ENCODE data around the gene STEEP1.
"Not testable (repeated sequence)": the region's sequence is repeated elsewhere in the genome, so short reads cannot be mapped to it uniquely, and the experiment has no call there.

STEEP1 gene

DNA sequence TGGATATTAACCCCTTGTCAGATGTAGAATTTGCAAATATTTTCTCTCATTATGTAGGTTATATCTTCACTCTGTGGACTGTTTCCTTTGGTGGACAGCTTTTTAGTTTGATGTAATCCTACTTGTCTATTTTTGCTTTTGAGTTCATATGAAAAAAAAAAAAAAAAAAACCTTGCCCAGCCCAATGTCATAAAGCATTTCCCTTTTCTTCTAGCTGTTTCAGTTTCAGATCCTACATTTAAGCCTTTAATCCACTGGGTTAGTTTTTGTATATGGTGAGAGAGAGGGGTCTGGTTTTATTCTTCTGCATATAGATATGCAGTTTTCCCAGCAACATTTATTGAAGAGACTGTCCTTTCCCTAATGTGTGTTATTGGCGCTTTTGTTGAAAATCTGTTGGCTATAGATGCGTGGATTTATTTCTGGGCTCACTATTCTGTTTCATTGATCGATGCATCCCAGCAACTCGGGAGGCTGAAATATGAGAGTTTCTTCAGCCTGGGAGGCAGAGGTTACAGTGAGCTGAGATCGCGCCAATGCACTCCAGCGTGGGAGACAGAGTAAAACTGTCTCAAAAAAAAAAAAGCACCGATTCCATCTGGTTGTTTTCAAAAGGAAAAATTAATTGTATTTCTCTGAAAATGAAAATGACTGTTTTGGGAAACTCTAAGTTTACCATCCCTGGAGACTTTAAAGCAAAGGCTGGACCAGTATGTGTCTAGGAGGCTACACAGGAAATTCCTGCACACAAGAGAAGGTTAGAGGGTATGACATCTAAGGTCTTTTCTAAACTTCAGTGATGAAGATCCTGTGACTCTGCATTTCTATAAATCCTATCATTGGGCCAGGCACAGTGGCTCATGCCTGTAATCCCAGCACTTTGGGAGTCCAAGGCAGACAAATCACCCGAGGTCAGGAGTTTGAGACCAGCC is 35.6 kb downstream of the STEEP1 start:
- no peak for DNase-seq (ENCODE audit: low read depth)

DNA sequence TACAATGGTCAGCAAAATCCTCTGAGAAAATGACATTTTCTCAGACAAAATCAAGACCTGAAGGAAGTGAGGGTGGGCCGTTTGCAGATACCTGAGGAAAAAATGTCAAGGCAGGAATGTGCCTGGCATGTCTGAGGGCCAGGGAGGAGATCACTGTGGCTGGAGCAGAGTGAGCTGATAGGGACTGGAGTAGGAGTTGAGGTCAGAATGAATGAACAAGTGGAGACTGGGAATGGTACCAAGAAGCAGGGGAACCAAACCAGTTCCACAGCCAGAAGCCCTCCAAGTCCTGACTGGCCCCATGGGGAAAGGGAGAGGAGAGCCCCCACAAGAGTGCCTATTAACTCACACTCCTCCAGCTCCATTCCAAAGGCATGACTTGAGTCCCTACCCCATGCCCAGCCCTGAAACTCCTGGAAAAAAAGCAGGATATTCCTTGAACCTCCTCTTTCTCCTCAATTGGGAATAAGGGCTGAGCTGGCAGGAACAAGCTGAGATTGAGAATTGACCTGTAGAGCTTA is 41.5 kb downstream of the STEEP1 start:
- DNase-seq (ENCODE audit: low read depth), result no peak

DNA sequence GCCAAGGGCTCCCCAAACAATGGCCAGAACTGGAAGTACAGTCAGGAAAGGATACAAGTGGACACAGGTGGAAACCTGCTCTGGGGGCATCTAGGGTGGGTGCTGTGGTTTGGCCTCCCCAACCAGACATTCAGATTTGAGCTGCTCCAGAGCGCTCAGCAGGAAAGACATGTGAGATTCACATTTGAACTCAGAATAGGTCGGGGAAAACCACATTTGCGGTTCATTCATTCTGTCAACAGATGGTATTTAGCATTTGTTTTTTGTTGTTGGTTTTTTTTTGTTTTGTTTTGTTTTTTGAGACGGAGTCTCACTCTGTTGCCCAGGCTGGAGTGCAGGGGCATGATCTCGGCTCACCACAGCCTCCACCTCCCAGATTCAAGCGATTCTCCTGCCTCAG is 44.0 kb downstream of the STEEP1 start:
- no peak for DNase-seq (ENCODE audit: low read depth)

DNA sequence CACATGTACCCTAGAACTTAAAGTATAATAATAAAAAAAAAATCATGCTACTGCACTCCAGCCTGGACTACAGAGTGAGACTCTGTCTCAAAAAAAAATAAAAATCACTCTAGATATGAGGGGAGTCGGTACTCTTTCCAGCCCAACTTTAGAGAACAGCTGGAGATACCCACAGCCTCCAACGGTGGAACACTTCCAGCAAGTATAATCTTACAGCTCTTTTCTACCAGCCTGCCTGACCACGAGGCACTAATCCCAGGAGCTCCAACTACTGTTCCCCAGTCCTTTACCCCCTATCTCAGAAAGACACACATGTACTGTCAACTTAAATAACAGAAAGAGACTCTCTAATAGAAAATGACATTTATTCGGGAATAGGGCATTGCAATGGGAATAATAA is 46.8 kb downstream of the STEEP1 start:
- no peak for DNase-seq (ENCODE audit: low read depth)

DNA sequence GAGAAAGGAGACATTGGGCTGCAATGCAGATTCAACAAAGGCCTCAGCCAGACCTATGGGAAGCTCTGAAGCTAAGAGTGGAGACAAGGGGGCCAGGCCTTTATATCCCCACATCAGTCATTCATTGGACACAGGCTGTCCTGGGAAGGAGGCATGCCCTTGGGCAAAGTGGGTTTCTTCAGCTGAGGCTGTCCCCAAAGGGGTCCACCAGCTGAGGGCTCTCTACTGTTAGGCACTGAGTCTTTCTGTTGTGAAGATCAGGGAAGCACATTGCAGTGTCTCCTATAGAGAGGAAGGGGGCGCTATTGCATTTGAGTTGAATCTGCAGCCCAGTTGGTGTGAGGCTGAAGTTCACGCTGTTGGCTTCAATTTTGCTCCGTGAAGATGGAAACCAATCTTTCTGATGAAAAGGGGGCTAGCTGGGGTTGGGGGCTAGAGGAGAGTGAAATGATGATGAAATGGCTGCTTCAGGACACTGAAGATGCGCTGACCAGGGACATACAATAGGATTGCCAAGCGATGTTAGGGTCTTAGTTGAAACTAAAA is 49.0 kb downstream of the STEEP1 start:
- peak; percentile 20 for DNase-seq (ENCODE audit: low read depth)

DNA sequence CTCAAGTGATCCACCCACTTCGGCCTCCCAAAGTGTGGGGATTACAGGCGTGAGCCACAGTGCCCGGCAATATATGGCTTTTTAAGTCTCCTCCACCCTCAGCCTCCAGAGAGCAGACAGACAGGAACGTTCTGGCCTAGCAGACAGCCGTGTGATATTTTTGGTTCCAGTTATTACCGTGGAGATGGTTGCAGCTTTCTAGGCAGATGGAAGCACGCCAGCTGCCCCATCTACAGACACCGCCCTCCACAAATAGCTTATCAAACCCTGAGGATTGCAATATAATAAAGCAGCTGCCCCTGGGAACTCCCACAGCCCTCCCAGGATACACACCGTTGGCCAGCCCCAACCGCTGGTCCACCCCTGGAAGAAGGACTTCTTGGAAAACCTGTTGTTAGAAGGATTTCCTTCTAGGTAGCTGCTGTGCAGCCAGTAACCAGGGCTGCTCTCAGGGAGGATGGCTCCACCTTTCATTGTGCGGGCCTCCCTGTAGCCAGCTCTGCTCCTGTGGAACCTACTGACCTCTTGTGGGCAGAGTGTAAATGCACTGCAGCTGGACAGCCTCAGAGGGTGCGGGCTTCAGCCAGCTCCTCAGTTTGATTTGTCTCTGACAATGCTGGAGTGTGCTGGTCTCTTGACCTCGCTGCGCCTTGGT is 52.9 kb downstream of the STEEP1 start:
- DNase-seq (ENCODE audit: low read depth), result peak; percentile 11

DNA sequence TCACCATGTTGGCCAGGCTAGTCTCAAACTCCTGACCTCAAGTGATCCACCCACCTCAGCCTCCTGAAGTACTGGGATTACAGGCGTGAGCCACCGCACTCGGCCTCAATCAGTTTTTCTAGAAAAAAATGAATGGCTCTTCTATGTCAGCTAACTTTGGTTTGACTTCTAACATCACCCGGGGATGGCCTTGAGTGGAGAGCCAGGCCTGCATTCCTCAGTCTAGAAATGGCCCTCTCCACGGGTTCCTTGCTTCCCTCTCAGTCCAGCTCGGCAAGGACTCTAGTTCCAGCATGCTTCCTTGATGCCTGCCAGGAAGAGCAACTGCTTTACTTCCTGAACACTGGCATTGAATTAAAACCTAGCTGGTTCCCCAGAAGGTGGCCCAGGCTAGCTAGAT is 58.0 kb downstream of the STEEP1 start:
- DNase-seq (ENCODE audit: low read depth), result no peak

DNA sequence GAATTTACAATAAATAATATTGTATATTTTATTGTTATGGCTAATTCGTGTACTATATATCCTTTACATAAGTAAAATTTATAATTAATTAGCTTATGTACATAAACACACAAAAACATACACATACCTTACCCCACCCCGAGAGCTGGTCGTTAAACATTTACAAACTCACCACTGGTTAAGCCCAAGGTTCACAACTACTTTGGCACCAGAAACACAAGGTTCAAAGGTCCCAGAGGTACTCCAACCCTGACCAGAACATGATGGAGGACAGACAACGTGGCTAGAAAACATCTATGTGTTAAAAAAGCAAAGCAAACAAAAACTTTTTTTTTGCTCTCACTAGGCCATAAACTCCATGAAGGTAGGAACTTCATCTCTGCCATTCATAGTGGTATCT is 59.3 kb downstream of the STEEP1 start:
- no peak for DNase-seq (ENCODE audit: low read depth)

DNA sequence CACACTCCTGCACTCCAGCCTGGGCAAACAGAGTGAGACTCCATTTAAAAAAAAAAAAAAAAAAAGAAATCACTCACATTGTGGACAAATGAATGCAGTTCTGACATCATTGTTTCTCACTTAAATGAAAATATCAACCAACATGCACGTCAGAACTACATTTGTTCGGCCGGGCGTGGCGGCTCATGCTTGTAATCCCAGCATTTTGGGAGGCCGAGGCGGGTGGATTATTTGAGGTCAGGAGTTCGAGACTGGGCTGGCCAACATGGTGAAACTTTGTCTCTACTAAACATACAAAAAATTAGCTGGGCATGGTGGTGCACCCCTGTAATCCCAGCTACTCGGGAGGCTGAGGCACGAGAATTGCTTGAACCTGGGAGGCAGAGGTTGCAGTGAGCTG is 60.1 kb downstream of the STEEP1 start:
- DNase-seq (ENCODE audit: low read depth), result not testable (repeated sequence)

DNA sequence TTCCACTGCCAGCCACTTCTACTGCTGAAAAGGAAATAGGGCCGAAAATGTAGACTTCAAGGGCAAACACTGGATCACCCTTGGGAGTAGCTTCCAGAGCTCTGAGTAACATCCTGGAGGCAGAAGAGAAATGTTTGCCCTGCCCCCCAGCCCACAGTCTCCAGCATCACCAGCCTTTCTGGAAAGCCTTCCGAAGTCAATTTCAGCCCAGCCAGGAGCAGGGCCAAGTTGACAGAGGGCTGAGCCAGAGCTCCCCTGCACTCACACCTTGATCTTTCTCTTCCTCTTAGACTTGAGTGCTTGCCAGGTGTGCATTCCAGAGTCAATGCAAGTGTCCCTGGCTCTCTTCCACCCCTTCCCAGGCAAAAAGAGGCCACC is 61.7 kb downstream of the STEEP1 start:
- peak; percentile 71 for DNase-seq (ENCODE audit: low read depth)

DNA sequence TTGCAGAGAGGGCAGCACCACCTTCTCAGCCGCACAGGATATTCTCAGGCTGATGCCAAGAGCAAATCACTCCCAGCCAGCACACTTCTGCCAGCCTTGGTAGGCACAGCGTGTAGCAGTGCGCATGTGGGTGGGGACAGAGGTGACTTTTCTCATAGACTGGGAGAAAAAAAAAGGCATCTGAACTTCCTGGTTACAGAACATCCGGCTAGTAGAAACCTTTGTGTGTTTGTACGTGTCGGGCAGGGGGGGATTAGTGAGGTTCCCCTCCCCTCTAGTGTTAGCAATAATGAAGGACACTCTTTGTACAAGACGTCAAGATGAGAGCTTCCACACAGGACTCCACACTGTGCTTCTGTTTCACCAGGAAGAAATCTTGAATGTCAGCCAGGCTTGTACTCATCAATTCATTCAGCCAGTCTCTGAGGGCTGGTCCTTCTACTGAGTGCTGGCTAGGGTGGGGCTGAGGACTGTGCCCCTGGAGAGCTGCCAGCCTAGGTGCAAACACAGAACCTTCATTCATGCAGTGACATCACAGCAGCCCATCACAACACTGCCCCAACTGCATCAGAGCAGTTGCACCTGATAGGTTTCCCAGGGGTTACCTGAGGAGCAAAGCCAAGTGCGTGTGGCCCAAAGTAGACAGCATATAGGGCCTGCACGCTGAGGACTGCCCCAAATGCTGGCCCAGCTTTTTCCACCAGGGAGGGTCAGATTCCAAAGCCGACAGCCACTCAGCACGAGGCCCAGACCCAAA is 62.3 kb downstream of the STEEP1 start:
- no peak for DNase-seq (ENCODE audit: low read depth)

DNA sequence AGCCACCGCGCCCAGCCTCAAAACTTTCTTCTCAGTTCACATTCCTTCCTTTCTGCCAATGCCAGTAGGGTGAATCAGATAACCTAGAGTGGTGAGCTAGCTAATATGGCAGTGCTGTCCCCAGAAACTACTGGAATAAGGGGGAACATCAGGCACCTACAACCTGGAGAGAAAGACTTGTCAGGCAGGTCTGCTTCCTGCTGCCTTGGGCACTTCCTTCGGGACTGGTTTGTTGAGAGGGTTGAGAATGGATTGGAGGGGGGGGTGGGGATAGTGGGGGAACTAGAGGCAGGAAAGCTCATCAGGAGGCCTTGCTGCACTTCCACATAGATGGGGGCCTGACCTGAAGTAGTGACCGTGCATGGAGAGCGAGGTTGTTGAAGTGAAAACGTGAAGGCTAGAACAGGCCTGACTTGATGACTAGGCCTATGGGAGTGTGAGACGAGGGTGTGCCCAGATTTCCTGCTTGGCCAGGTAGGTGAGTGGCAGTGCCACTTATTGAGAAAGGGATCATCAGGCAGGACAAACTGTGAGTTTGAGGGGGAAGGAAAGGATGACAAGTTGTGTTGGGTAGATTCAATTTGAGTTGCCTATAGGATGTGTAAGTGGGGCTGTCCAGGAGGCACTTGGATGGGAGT is 63.6 kb downstream of the STEEP1 start:
- no peak for DNase-seq (ENCODE audit: low read depth)

DNA sequence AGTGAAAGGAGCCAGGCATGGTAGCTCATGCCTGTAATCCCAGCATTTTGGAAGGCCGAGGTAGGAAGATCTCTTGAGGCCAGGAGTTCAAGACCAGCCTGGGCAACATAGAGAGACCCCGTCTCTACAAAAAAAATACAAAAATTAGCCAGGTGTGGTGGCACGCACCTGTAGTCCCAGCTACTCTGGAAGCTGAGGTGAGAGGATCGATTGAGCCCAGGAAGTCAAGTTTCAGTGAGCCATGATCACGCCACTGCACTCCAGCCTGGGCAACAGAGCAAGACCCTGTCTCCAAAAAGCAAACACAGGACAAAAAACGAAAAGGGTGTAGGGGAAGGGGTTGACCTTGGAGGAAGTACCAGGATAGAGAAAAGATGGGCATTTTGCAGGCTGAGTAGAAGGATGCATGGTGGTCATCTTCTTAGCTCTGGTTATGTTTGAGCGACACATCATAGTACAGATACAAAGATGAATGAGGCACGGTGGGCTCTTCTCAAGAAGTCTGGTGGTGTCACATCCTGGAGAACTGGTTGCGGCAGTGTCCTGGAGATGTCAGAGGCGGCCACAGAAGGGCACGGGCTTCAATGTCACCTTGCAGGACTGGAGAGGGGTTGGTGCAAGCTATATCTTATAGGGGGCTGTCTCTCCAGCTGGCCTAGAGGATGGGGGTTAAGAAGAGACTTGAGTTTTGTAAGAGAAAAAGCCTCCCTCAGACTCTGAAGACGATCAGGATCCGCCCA is 65.0 kb downstream of the STEEP1 start:
- DNase-seq (ENCODE audit: low read depth), result no peak

DNA sequence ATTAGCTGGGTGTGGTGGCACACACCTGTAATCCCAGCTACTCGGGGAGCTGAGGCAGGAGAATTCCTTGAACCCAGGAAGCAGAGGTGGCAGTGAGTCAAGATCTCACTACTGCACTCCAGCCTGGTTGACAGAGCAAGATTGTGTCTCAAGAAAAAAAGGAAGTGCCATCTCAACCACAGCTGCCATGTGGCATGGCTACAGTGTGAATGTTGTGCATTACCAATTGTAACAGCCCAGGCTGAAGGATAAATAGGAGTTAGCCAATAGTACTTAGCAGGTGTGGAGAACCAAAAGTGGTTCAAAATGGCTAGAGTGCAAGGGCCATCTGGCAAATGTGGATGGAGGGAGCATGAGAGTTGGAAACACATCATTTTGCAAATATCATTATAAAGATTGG is 68.0 kb downstream of the STEEP1 start:
- DNase-seq (ENCODE audit: low read depth), result no peak

DNA sequence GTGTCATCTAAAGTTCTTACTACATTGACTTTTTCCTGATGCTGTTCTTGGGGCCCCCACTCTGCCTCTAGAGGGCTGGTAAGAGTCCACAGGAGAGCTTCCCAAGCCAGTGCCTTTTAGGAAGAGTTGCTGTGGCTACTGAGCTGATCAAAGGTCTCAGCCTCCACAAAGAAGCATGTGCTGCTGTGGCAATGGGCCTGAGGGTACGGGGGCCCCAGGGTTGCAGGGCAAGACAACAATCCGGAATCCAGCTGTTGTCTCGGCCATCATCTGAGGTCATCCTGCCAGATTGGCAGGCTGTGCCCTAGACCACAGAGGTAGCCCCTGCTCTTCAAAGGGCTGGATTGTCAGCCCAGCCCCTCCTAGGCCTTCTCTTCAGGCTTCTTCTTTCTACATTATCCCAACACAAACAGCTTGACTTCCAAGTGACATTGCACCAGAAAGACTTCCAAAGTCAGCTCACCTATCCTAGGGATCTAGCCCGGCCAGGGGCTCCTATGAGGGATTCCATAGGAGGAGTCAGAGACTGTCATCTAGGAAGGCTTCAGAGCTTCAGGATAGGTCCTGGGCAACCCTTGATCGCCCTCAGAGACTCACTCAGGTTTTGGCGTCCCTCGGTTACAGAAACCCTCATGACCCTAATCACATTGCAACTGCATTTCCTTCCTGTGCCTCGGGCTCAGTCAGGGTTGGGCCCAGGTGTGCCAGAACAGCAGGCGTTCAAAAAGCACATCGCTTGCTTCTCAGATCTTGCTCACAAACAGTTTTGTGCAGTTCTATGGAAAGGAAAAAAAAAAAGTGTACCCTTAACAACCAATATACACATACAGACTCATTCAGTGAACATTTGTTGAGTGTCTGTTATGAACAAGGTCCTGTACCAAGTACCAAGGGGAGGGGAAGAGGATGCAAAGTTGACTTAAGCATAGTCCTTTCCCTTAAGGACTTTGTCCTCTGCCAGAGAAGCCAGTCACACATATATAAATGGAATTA is 69.2 kb downstream of the STEEP1 start:
- DNase-seq (ENCODE audit: low read depth), result no peak

DNA sequence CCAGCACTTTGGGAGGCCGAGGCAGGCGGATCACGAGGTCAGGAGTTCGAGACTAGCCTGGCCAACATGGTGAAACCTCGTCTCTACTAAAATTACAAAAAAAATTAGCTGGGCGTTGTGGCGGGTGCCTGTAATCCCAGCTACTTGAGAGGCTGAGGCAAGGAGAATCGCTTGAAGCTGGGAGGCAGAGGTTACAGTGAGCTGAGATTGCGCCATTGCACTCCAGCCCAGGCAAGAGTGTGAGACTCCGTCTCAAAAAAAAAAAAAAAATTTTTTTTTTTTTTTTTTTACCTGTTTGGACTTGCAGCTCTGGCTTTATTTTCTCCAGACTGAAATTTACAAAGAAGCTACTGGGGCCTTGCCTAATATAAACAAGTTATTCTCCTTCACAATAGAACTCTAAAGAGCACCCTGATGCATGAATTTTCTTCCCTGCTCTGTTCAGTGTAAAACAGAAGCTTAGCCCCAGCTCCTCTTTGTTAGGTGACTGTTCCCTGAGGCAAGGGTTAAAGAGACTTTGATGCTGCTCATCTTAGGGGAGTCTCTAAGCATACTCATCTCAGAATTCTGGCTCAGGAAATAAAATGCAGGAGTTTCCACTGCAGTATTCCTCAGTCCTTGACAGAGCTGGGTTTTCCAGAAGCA is 71.2 kb downstream of the STEEP1 start:
- DNase-seq (ENCODE audit: low read depth), result not testable (repeated sequence)

DNA sequence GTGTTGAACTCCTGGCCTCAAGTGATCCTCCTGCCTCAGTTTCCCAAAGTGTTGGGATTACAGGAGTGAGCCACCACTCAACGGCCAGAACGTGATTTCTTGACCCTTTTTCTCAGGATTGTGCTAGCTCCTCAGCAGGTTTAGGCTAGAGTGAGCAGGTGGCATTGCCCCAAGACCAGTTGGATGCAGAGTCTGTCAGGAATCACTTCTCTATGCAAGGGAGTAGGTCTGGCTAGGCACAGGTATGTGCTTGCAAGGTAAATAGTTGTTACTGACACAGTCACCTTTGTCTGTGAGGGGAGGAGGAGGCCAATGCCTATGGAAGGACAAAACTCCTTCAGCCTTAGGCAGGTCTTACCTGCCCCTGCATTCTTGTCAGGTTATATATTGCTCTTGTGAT is 72.7 kb downstream of the STEEP1 start:
- DNase-seq (ENCODE audit: low read depth), result no peak

DNA sequence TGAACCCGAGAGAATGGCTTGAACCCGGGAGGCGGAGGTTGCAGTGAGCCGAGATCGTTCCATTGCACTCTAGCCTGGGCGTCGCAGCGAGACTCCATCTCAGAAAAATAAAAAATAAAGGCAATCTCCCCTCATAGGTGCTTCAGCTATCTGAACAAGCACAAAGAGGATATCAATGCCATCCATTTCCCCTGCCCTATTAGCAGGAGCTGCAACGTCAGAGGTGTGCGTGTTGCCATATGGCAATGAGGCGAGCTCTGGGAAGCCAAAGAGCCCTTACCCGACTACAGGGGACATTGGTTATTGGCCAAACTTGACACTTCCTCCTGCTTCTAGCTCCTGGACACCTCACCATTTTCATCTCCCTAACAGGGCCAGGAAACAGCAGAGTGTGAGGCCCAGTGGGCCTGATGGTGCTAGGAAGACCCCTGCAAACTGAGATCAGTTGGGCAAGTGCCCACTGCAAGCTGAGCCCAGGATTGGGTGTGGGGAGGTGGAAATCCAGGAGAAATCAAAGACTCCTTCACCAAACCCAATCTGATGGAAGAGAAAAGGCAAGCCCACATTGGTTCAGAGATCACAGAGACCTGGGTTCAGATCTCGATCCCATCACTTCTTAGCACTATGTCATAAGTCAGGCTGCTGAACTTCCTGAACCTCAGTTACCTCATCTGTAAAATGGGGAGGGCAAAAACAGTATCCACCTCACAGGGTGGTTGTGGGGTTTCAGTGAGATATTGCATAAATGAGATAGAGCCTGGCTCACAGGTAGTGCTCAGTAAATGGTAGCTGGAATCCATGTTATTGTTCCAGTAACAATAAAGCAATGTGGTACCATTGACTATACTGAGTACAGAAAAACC is 75.8 kb downstream of the STEEP1 start:
- DNase-seq (ENCODE audit: low read depth), result no peak

Data from GM04503 (cell line).